ENCODE measurements around the gene FOXK2. TPM values are rescaled to one million over a fixed set of nuclear protein-coding genes. Genes with fewer than 3 reads are reported as not detected.
"Not testable (repeated sequence)": the region's sequence is repeated elsewhere in the genome, so short reads cannot be mapped to it uniquely, and the experiment has no call there.

FOXK2 gene
- total RNA-seq, 1 donor from 2014 or later: 42.5 TPM

DNA sequence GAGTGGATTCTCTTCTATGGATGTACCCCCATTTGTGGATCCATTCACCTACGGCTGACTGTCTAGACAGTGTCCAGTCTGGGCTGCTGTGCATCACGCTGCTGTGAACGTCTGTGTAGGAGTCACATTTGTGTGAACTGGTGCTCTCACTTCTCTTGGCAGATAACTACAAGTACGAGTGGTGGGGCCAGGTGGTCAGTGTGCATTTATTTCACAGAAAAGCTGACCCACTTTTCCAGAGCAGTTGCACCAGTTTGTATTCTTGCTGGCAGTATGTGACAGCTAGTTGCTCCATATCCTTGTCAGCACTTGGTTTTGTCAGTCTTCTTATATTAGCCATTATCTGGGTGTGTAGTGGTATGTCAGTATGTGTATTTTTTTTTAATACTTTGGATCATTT lies 28.4 kb downstream of the FOXK2 start:
- Histone ChIP-seq H3K27me3 (ENCODE audit: control insufficient read depth, insufficient read depth, low read length) (no peaks in the 10 kb centered on the region), H3K4me3 (ENCODE audit: low read depth, low read length) (no peak overlapping the region), H3K36me3 (ENCODE audit: control insufficient read depth, insufficient read depth, low read length) (no peaks in the 10 kb centered on the region)
- TF ChIP-seq, protein P1, sequence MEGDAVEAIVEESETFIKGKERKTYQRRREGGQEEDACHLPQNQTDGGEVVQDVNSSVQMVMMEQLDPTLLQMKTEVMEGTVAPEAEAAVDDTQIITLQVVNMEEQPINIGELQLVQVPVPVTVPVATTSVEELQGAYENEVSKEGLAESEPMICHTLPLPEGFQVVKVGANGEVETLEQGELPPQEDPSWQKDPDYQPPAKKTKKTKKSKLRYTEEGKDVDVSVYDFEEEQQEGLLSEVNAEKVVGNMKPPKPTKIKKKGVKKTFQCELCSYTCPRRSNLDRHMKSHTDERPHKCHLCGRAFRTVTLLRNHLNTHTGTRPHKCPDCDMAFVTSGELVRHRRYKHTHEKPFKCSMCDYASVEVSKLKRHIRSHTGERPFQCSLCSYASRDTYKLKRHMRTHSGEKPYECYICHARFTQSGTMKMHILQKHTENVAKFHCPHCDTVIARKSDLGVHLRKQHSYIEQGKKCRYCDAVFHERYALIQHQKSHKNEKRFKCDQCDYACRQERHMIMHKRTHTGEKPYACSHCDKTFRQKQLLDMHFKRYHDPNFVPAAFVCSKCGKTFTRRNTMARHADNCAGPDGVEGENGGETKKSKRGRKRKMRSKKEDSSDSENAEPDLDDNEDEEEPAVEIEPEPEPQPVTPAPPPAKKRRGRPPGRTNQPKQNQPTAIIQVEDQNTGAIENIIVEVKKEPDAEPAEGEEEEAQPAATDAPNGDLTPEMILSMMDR (IDR thresholded peaks at IDR 0.05; ENCODE audit: insufficient read depth, low read length, poor library complexity, severe bottlenecking): no peak
- no peak for DNase-seq (ENCODE audit: low read depth)

DNA sequence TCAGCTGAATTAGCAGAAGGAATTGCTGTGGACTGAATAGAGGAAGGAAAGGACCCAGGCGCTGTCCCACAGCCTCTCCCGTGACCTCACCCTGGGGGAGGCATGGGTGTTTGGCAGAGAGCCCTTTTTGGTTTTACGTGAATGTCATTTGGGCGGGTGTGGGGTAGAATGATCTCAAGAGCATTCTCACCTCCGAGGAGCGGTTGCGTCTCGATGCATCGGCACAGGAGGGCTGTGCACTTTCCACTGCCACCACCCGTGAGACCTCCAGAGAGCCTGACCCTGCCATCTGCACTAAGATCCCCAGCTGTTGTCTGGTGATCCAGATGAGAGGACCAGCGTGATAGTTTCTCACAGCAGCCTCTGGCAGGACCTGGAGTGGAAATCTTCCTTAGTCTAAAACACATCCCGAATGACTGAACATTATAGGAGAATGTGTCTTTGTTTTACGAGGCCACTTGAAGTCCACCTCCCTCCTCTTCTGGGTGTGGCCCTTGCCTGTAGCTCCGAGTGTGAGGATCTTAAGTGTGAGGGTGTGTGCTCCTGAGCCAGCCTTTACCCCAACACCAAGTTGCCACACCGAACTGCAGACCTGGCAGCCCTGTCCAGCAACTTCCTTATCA lies 29.3 kb downstream of the FOXK2 start:
- DNase-seq (ENCODE audit: low read depth): no peak
- TF ChIP-seq, protein P1 (IDR thresholded peaks at IDR 0.05; ENCODE audit: insufficient read depth, low read length, poor library complexity, severe bottlenecking): no peak
- H3K4me3 ChIP-seq (ENCODE audit: low read depth, low read length): no peak overlapping the region
- no peaks in the 10 kb centered on the region for H3K36me3 ChIP-seq (ENCODE audit: control insufficient read depth, insufficient read depth, low read length)
- no peaks in the 10 kb centered on the region for H3K27me3 ChIP-seq (ENCODE audit: control insufficient read depth, insufficient read depth, low read length)

DNA sequence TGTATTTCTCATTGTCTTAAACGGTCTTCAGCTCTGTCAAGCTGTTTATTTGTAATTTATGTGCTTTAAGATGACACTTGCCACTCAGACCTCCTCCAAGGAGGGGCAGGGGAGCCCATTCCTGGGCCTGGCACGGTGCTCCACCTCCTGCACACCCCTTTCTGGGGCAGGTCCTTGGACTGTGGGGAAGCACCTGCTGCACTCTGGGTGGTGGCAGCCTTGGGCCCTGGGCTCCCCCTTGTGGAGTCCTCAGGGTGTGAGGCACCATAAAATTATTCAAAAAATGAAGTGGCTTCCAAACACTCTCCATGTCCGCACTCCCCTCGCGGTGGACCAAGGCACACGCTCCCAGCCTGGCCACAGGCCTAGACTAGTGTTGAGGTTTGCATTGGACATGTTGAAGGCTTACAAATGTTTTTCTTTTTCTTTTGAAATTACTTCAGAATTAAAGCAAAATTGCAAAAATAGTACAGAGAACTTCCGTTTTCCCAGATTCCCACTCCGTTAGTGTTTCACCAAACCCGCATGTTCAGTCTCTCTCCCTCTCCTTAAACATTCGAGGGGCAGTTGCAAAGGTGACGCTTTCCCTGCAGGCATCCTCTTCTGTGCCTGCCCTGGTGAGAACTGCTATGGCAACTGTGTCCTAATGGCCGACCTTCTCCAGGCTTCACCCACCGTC lies 32.4 kb downstream of the FOXK2 start:
- no peak for DNase-seq (ENCODE audit: low read depth)
- TF ChIP-seq, protein P1 (IDR thresholded peaks at IDR 0.05; ENCODE audit: insufficient read depth, low read length, poor library complexity, severe bottlenecking): peak; percentile 82
- no peak overlapping the region for H3K4me3 ChIP-seq (ENCODE audit: low read depth, low read length)

DNA sequence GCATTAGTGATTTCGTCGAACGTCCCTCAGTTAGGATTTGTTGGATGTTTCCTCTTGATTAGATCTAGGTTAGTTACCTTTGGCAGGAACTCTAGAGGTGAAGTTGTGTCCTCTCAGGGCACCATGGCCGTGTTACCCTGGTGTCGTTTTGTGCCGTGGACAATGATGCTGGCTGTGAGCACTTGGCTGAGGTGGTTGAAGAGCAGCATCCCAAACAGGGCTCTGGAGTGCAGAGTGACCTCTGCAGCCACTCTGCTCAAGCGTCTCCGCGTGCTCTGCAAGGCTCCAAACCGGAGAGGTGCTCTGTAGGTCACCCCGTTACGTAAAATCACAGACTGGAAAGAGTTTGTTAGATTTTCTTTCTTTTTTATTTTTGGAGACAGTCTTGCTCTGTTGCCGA lies 33.0 kb downstream of the FOXK2 start:
- no peaks in the 10 kb centered on the region for H3K27me3 ChIP-seq (ENCODE audit: control insufficient read depth, insufficient read depth, low read length)

More for the DNA sequence above, 32.4 kb downstream of the FOXK2 start:
- no peaks in the 10 kb centered on the region for H3K27me3 ChIP-seq (ENCODE audit: control insufficient read depth, insufficient read depth, low read length)
- H3K36me3 ChIP-seq (ENCODE audit: control insufficient read depth, insufficient read depth, low read length): no peaks in the 10 kb centered on the region

DNA sequence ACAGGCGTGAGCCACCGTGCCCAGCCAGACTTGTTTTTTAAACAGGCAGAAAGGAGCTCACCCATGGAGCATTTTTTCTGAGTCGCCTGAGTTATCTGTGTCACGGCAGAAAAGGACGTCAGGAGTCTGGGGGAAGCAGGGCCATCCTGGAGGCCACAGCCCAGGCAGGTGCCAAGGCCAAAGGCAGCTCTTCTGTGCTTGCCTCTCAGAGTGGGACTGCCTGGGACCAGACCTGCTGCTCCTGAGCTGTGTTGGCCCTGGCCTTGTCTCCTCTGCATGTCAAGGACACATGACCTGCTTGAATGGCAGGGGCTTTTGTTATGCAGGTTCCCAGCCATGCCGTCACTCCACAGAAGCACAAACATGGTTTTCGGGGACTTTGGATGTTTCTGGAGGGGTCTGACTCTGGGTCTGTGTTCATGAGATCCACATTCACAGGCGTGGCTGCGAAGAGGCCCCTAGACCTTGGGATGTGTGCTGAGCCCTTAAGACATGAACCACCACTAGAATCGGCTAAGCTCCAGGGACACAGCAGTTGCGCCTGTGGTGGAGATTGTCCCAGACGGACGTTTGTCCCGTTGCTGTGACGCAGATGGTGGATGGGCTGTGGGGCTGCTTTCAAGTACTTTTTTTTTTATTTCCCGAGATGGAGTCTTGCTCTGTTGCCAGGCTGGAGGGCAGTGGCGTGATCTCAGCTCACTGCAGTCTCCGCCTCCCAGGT lies 33.8 kb downstream of the FOXK2 start:
- no peak for DNase-seq (ENCODE audit: low read depth)
- TF ChIP-seq, protein P1 (IDR thresholded peaks at IDR 0.05; ENCODE audit: insufficient read depth, low read length, poor library complexity, severe bottlenecking): no peak
- Histone ChIP-seq H3K36me3 (ENCODE audit: control insufficient read depth, insufficient read depth, low read length) (no peaks in the 10 kb centered on the region), H3K27me3 (ENCODE audit: control insufficient read depth, insufficient read depth, low read length) (no peaks in the 10 kb centered on the region), H3K4me3 (ENCODE audit: low read depth, low read length) (no peak overlapping the region)

More for the DNA sequence above, 33.0 kb downstream of the FOXK2 start:
- TF ChIP-seq, protein P1 (IDR thresholded peaks at IDR 0.05; ENCODE audit: insufficient read depth, low read length, poor library complexity, severe bottlenecking): no peak
- DNase-seq (ENCODE audit: low read depth): no peak
- Histone ChIP-seq H3K36me3 (ENCODE audit: control insufficient read depth, insufficient read depth, low read length) (no peaks in the 10 kb centered on the region), H3K4me3 (ENCODE audit: low read depth, low read length) (no peak overlapping the region)

DNA sequence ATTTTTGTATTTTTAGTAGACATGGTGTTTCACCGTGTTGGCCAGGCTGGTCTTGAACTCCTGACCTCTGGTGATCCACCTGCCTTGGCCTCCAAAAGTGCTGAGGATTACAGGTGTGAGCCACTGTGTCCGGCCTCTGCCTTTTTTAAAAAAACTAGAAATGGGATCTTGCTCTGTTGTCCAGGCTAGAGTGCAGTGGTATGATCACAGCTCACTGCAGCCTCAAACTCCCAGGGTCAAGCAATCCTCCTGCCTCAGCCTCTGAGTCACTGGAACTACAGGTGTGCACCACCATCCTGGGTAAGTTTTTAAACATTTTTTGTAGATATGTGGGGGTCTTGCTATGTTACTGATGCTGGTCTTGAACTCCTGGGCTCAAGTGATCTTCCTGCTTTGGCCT lies 38.0 kb downstream of the FOXK2 start:
- H3K36me3 ChIP-seq (ENCODE audit: control insufficient read depth, insufficient read depth, low read length); H3K4me3 ChIP-seq (ENCODE audit: low read depth, low read length); DNase-seq (ENCODE audit: low read depth); H3K27me3 ChIP-seq (ENCODE audit: control insufficient read depth, insufficient read depth, low read length): not testable (repeated sequence)

All from kidney epithelial cell (primary cell).